ENCODE results near the gene SLC16A3.

The SLC16A3 gene

GRCh38 chr17:82237083-82237745, 8.4 kb downstream of the SLC16A3 start:
- H3K27me3 Mint-ChIP-seq (ENCODE audit: low read depth) = no peaks in the 10 kb centered on the region
- no peaks in the 10 kb centered on the region for H3K9me3 Mint-ChIP-seq
- peaks cover 46% of the 10 kb centered on the region for H3K4me1 Mint-ChIP-seq
- no peak overlapping the region for H3K4me3 Mint-ChIP-seq
- H3K27ac Mint-ChIP-seq = no peak overlapping the region
- no peak for TF ChIP-seq CTCF (IDR thresholded peaks at IDR 0.05; ENCODE audit: unreplicated experiment in 3 of 3)
- H3K36me3 Mint-ChIP-seq (ENCODE audit: low read depth) = peaks cover under 1% of the 10 kb centered on the region

GRCh38 chr17:82237746-82238471, 9.1 kb downstream of the SLC16A3 start:
- Mint-ChIP-seq H3K36me3 (ENCODE audit: low read depth) (peaks cover 8% of the 10 kb centered on the region), H3K9me3 (no peaks in the 10 kb centered on the region), H3K4me1 (peaks cover 53% of the 10 kb centered on the region), H3K27me3 (ENCODE audit: low read depth) (no peaks in the 10 kb centered on the region), H3K4me3 (no peak overlapping the region), H3K27ac (no peak overlapping the region)
- TF ChIP-seq CTCF (IDR thresholded peaks at IDR 0.05; ENCODE audit: unreplicated experiment in 3 of 3) = no peak

- no peak for TF ChIP-seq CTCF (IDR thresholded peaks at IDR 0.05; ENCODE audit: unreplicated experiment in 3 of 3)
- Mint-ChIP-seq H3K27me3 (ENCODE audit: low read depth) (no peaks in the 10 kb centered on the region), H3K9me3 (no peaks in the 10 kb centered on the region), H3K4me3 (peak overlapping the region; percentile 27 to 37 (median 35)), H3K36me3 (ENCODE audit: low read depth) (peaks cover 11% of the 10 kb centered on the region), H3K27ac (peak overlapping the region; percentile 65 to 84 (median 77)), H3K4me1 (peaks cover 58% of the 10 kb centered on the region)
Measured at GRCh38 chr17:82238472-82239201, 9.8 kb downstream of the SLC16A3 start.

GRCh38 chr17:82239401-82239925, 10.6 kb downstream of the SLC16A3 start:
- TF ChIP-seq CTCF (IDR thresholded peaks at IDR 0.05; ENCODE audit: unreplicated experiment in 3 of 3) = no peak
- no peaks in the 10 kb centered on the region for H3K9me3 Mint-ChIP-seq
- peaks cover 66% of the 10 kb centered on the region for H3K4me1 Mint-ChIP-seq
- peaks cover 5% of the 10 kb centered on the region for H3K27me3 Mint-ChIP-seq (ENCODE audit: low read depth)
- H3K27ac Mint-ChIP-seq = no peak overlapping the region
- no peak overlapping the region for H3K4me3 Mint-ChIP-seq
- peaks cover 19% of the 10 kb centered on the region for H3K36me3 Mint-ChIP-seq (ENCODE audit: low read depth)

GRCh38 chr17:82239926-82240505, 11.2 kb downstream of the SLC16A3 start:
- Mint-ChIP-seq H3K36me3 (ENCODE audit: low read depth) (peaks cover 24% of the 10 kb centered on the region), H3K4me3 (peak overlapping the region in 1 of 3 experiments; percentile 45), H3K27ac (peak overlapping the region; percentile 67 to 90 (median 74)), H3K4me1 (peaks cover 67% of the 10 kb centered on the region), H3K27me3 (ENCODE audit: low read depth) (peaks cover 5% of the 10 kb centered on the region), H3K9me3 (no peaks in the 10 kb centered on the region)
- TF ChIP-seq CTCF (IDR thresholded peaks at IDR 0.05; ENCODE audit: unreplicated experiment in 3 of 3) = no peak
